OCI-LY7 (cell line): ENCODE results near the gene SESN3. TPM values are rescaled to one million over a fixed set of nuclear protein-coding genes. Genes with fewer than 3 reads are reported as not detected.

Experiments used
- BruUV-seq: library from RNA; stranded (reverse); fragments of 400-500 nt; replicated peaks from 2 replicates; lab custom pipeline; 2021; lab: Mats Ljungman, UMichigan
- CTCF ChIA-PET: fragments of 300-600 bp; sonication (Branson Sonifier 250); formaldehyde crosslinking; loops from one replicate; lab custom pipeline; 2022; ENCODE audit warnings: antibody characterized with exemption; ENCODE audit not compliant: unreplicated experiment; lab: Charles Lee
- POLR2A ChIA-PET: fragments of 300-600 bp; sonication (Branson Sonifier 250); formaldehyde crosslinking; loops from one replicate; lab custom pipeline; 2022; ENCODE audit warnings: antibody characterized with exemption; lab: Charles Lee
- DNase-seq: peaks from one replicate; pipeline ENCODE4 v3.0.0-alpha.2; 2015; ENCODE audit warnings: low spot score
- H2AFZ ChIP-seq: fragments of 200-600 bp; sonication (generic), shearing (Covaris generic); 2 replicates; pipeline ENCODE4 v1.6.1; 2014; ENCODE audit warnings: mild to moderate bottlenecking, antibody characterized with exemption, low read length, moderate library complexity
- H3K27ac ChIP-seq: fragments of 200-600 bp; sonication (generic); 2 replicates; pipeline ENCODE4 v1.5.1; 2014; ENCODE audit warnings: mixed run types, low read depth, mild to moderate bottlenecking, moderate library complexity, low read length, inconsistent platforms; ENCODE audit not compliant: poor library complexity, severe bottlenecking
- H3K36me3 ChIP-seq: fragments of 200-600 bp; sonication (generic); 2 replicates; pipeline ENCODE4 v1.6.1; 2014; ENCODE audit warnings: mild to moderate bottlenecking, antibody characterized with exemption, low read length, moderate library complexity, mixed read lengths; ENCODE audit not compliant: insufficient read depth
- H3K4me1 ChIP-seq: fragments of 200-600 bp; sonication (generic); 2 replicates; pipeline ENCODE4 v1.5.1; 2014; ENCODE audit warnings: mild to moderate bottlenecking, low read length; ENCODE audit not compliant: insufficient read depth, poor library complexity, severe bottlenecking
- H3K4me2 ChIP-seq: fragments of 200-600 bp; sonication (generic); 2 replicates; pipeline ENCODE4 v1.6.1; 2014; ENCODE audit warnings: mild to moderate bottlenecking, low read length
- H3K4me3 ChIP-seq: fragments of 200-600 bp; sonication (generic); 2 replicates; pipeline ENCODE4 v1.5.1; 2014; ENCODE audit warnings: mild to moderate bottlenecking, low read depth, low read length; ENCODE audit not compliant: poor library complexity, severe bottlenecking
- H3K79me2 ChIP-seq: fragments of 200-600 bp; sonication (generic); 2 replicates; pipeline ENCODE4 v1.6.1; 2016; ENCODE audit warnings: low read depth, mild to moderate bottlenecking, low read length, moderate library complexity, mixed read lengths; ENCODE audit not compliant: insufficient read depth
- H3K9me2 ChIP-seq: fragments of 200-600 bp; sonication (generic); 2 replicates; pipeline ENCODE4 v1.6.1; 2016; ENCODE audit warnings: mild to moderate bottlenecking, low read length, mixed read lengths; ENCODE audit not compliant: insufficient read depth
- H3K9me3 ChIP-seq: fragments of 200-600 bp; sonication (generic); 2 replicates; pipeline ENCODE4 v1.6.1; 2014; ENCODE audit warnings: mild to moderate bottlenecking, mixed run types, low read length, mixed read lengths
- H4K20me1 ChIP-seq: fragments of 200-600 bp; sonication (generic); 2 replicates; pipeline ENCODE4 v1.6.1; 2014; ENCODE audit warnings: mild to moderate bottlenecking, antibody characterized with exemption, low read length, moderate library complexity, mixed read lengths; ENCODE audit not compliant: insufficient read depth
- EZH2phosphoT487 ChIP-seq: fragments of 200-600 bp; sonication (generic); IDR thresholded peaks from 2 replicates; pipeline ENCODE4 v1.6.1; 2018; ENCODE audit warnings: low read depth, borderline replicate concordance, mild to moderate bottlenecking, mixed run types, antibody characterized with exemption, low read length, moderate library complexity, mixed read lengths
- intact Hi-C: fragments of 100-400 bp; cut with micrococcal nuclease; formaldehyde crosslinking; loops from one replicate; pipeline ENCODE4 v1.10.0; 2022; ENCODE audit not compliant: unreplicated experiment
- total RNA-seq, 2 experiments: library from RNA; depleted of rRNA in 1 of 2; stranded (reverse); fragments of >200 nt in 1 of 2; shearing (Covaris generic) in 1 of 2; gene quantifications; 2 replicates each; pipeline ENCODE4 v1.2.3, GENCODE V29; 2014 to 2022
- TF ChIP-seq, protein P1 (sequence below): fragments of 200-600 bp; sonication (generic); conservative IDR thresholded peaks from 2 replicates; pipeline ENCODE4 v1.5.1; 2014; ENCODE audit warnings: mild to moderate bottlenecking, antibody characterized with exemption, low read length, moderate library complexity, mixed read lengths

The SESN3 gene
- total RNA-seq, 2 experiments from 2014 or later: 4.4 to 9.6 TPM

DNA sequence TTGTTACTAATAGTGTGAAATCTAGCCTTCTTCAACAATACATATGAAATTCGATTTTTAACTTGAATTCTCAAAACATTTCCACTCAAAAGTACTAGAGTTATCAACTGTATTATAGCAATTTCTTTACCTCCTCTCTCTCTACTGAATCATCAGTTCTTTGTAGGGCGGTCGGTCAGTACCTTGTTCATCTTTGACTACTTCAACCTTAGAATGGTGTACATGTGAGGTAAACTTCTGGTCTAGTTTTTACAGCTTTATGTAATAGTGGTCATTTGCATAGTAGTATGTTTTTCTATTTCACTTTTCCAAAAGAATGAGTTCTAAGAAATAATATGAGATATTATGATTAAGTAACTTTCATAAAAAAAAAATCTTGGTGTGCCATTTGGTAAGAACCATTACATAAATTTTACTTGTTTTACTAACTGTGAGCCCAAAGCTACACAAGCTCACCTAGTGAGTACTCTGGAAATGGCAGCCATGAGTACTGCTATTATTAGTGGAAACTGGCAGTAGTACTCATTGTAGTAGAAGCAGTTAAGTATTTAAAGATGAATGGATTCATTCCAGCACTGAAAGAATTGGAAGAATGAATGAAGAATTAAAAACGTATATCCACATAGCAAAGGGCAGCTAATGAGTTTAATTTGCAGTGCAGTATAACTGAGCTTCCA, 30.1 kb downstream of the SESN3 start:
- no peaks in the 10 kb centered on the region for H3K9me3 ChIP-seq
- intact Hi-C loops: no loop called here
- no peaks in the 10 kb centered on the region for H3K79me2 ChIP-seq
- CTCF ChIA-PET: no interaction called here
- H3K4me3 ChIP-seq: no peak overlapping the region
- no peak for DNase-seq
- H3K4me2 ChIP-seq: no peak overlapping the region
- POLR2A ChIA-PET: interaction anchor here (0.7 to 2.1 kb wide), 7 partner anchors 11 to 144 kb away, joined by 3 to 11 read pairs (median 4); no protein-coding TSS in a partner anchor
- no TSS peak for BruUV-seq
- H4K20me1 ChIP-seq: no peaks in the 10 kb centered on the region
- TF ChIP-seq, protein P1, sequence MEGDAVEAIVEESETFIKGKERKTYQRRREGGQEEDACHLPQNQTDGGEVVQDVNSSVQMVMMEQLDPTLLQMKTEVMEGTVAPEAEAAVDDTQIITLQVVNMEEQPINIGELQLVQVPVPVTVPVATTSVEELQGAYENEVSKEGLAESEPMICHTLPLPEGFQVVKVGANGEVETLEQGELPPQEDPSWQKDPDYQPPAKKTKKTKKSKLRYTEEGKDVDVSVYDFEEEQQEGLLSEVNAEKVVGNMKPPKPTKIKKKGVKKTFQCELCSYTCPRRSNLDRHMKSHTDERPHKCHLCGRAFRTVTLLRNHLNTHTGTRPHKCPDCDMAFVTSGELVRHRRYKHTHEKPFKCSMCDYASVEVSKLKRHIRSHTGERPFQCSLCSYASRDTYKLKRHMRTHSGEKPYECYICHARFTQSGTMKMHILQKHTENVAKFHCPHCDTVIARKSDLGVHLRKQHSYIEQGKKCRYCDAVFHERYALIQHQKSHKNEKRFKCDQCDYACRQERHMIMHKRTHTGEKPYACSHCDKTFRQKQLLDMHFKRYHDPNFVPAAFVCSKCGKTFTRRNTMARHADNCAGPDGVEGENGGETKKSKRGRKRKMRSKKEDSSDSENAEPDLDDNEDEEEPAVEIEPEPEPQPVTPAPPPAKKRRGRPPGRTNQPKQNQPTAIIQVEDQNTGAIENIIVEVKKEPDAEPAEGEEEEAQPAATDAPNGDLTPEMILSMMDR: no peak
- no peak for TF ChIP-seq EZH2phosphoT487
- H3K27ac ChIP-seq: no peak overlapping the region
- no peaks in the 10 kb centered on the region for H3K9me2 ChIP-seq
- no peak overlapping the region for H2AFZ ChIP-seq
- H3K4me1 ChIP-seq: no peaks in the 10 kb centered on the region
- no peaks in the 10 kb centered on the region for H3K36me3 ChIP-seq

DNA sequence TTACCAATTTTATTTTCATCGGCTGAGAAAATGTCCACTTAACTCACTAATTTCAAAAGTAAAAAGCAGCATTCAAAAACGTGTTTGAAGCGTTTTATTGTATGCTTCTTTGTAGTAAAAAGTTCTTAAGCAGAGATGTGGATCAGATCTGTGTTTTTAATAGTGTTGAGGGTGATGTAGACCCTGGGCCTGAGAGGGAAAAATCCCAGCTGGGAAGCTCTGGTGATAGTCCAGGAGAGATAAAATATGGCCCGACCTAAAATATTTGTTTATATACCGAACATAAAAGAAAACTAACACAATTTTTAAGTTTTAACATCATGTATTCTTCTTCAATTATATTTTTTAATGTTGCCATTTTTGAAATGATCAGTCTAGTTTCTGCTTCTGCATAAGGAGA, 35.2 kb downstream of the SESN3 start:
- TF ChIP-seq, protein P1: no peak
- TF ChIP-seq EZH2phosphoT487: no peak
- CTCF ChIA-PET: no interaction called here
- no peak for DNase-seq
- POLR2A ChIA-PET: interaction anchor here (0.6 kb wide), 1 partner anchor 19 kb away, joined by 3 read pairs; no protein-coding TSS in a partner anchor
- Histone ChIP-seq H3K4me2 (no peak overlapping the region), H4K20me1 (no peaks in the 10 kb centered on the region), H3K9me2 (no peaks in the 10 kb centered on the region), H3K36me3 (peaks cover 3% of the 10 kb centered on the region; the same call in 1 of the 2 replicates), H3K27ac (no peak overlapping the region), H3K9me3 (no peaks in the 10 kb centered on the region), H3K4me1 (no peaks in the 10 kb centered on the region), H2AFZ (no peak overlapping the region), H3K4me3 (no peak overlapping the region), H3K79me2 (no peaks in the 10 kb centered on the region)
- no TSS peak for BruUV-seq
- intact Hi-C loops: no loop called here

DNA sequence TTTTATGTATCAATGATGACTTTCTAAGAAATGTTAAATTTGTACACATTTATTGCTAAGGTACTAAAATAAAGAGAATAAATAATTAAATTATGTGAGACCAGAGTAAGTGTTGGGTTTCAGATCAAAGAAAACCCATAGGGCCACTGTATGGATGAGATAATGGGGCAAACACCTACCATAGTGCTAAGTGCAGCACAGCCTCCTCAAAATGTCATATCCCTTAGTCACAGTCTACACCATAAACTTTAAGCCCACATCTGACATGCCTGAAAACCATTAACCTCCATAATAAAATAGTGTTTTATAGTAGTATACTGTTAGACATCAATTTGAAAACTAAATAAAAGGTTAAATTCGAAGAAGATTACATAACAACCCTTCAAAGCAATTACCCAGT, 37.5 kb downstream of the SESN3 start:
- no peaks in the 10 kb centered on the region for H4K20me1 ChIP-seq
- no peaks in the 10 kb centered on the region for H3K4me1 ChIP-seq
- no peak overlapping the region for H2AFZ ChIP-seq
- peaks cover 3% of the 10 kb centered on the region; the same call in 1 of the 2 replicates for H3K36me3 ChIP-seq
- intact Hi-C loops: no loop called here
- H3K27ac ChIP-seq: no peak overlapping the region
- no peaks in the 10 kb centered on the region for H3K9me2 ChIP-seq
- H3K4me3 ChIP-seq: no peak overlapping the region
- no peaks in the 10 kb centered on the region for H3K79me2 ChIP-seq
- BruUV-seq: no TSS peak
- ChIA-PET POLR2A (interaction anchor here (0.7 kb wide), 1 partner anchor 78 kb away, joined by 3 read pairs; no protein-coding TSS in a partner anchor), CTCF (no interaction called here)
- no peak for DNase-seq
- no peak for TF ChIP-seq EZH2phosphoT487
- TF ChIP-seq, protein P1: no peak
- H3K9me3 ChIP-seq: no peaks in the 10 kb centered on the region
- H3K4me2 ChIP-seq: no peak overlapping the region
